Measurements from ENCODE around the gene PCNX3.

The PCNX3 gene

GRCh38 chr11:65571420-65571819, 44.2 kb upstream of the PCNX3 start:
- H3K4me1 ChIP-seq (ENCODE audit: insufficient read depth, low read length) = peaks cover 73% of the 10 kb centered on the region

GRCh38 chr11:65571940-65572339, 43.6 kb upstream of the PCNX3 start:
- TF ChIP-seq CTCF (IDR thresholded peaks at IDR 0.05; ENCODE audit: borderline replicate concordance, extremely low read depth, low read length, poor library complexity, severe bottlenecking) (peak; percentile 45), EZH2 (IDR thresholded peaks at IDR 0.05; ENCODE audit: borderline replicate concordance, low read depth, low read length, severe bottlenecking) (no peak)

More at GRCh38 chr11:65571420-65571819, 44.2 kb upstream of the PCNX3 start:
- Histone ChIP-seq H3K9ac (ENCODE audit: low read depth, low read length) (peak overlapping the region; percentile 92), H3K4me2 (ENCODE audit: insufficient read depth, low read length) (peak overlapping the region; percentile 98), H4K20me1 (ENCODE audit: insufficient read depth, low read length) (peaks cover 39% of the 10 kb centered on the region), H2AFZ (ENCODE audit: low read depth, low read length) (no peak overlapping the region), H3K27me3 (ENCODE audit: insufficient read depth, low read length, poor library complexity) (no peaks in the 10 kb centered on the region), H3K9me3 (ENCODE audit: insufficient read depth, low read length, severe bottlenecking) (no peaks in the 10 kb centered on the region), H3K79me2 (ENCODE audit: insufficient read depth, low read length) (peaks cover 69% of the 10 kb centered on the region), H3K27ac (ENCODE audit: low read length) (peak overlapping the region; percentile 77), H3K4me3 (ENCODE audit: low read depth in 1 of 2, low read length in 2 of 2) (peak overlapping the region; percentile 84; a peak in 3 of 4 replicates), H3K36me3 (ENCODE audit: insufficient read depth, low read length) (peaks cover 27% of the 10 kb centered on the region)
- no peak for TF ChIP-seq EZH2 (IDR thresholded peaks at IDR 0.05; ENCODE audit: borderline replicate concordance, low read depth, low read length, severe bottlenecking)
- TF ChIP-seq CTCF (IDR thresholded peaks at IDR 0.05; ENCODE audit: borderline replicate concordance, extremely low read depth, low read length, poor library complexity, severe bottlenecking) = no peak
- ATAC-seq (ENCODE audit: insufficient read depth, low read depth) (no peak), DNase-seq (no peak)

GRCh38 chr11:65572356-65573051, 43.1 kb upstream of the PCNX3 start, which contains the start of gene FAM89B:
Gene FAM89B, plus strand, starts transcription at chr11:65572538. Its CDS starts 132 bp downstream, at chr11:65572670.
- H3K9ac ChIP-seq (ENCODE audit: low read depth, low read length) = peak within 1 kb of the TSS; percentile 92
- peaks cover 39% of the 10 kb centered on the region for H4K20me1 ChIP-seq (ENCODE audit: insufficient read depth, low read length)
- TF ChIP-seq EZH2 (IDR thresholded peaks at IDR 0.05; ENCODE audit: borderline replicate concordance, low read depth, low read length, severe bottlenecking) = no peak
- peak within 1 kb of the TSS; percentile 84; a peak in 3 of 4 replicates for H3K4me3 ChIP-seq (ENCODE audit: low read depth in 1 of 2, low read length in 2 of 2)
- 0 out of 2 replicates have a peak within 1 kb of the TSS, but pooled peaks have one; percentile 27 for H2AFZ ChIP-seq (ENCODE audit: low read depth, low read length)
- peak; percentile 94 for DNase-seq
- peak within 1 kb of the TSS; percentile 98 for H3K4me2 ChIP-seq (ENCODE audit: insufficient read depth, low read length)
- H3K4me1 ChIP-seq (ENCODE audit: insufficient read depth, low read length) = peaks cover 79% of the 10 kb centered on the region
- ATAC-seq (ENCODE audit: insufficient read depth, low read depth) = peak; percentile 31
- peak within 1 kb of the TSS; percentile 65 for H3K27ac ChIP-seq (ENCODE audit: low read length)
- H3K79me2 ChIP-seq (ENCODE audit: insufficient read depth, low read length) = peaks cover 75% of the 10 kb centered on the region
- H3K36me3 ChIP-seq (ENCODE audit: insufficient read depth, low read length) = peaks cover 22% of the 10 kb centered on the region
- no peaks in the 10 kb centered on the region for H3K9me3 ChIP-seq (ENCODE audit: insufficient read depth, low read length, severe bottlenecking)
- no peaks in the 10 kb centered on the region for H3K27me3 ChIP-seq (ENCODE audit: insufficient read depth, low read length, poor library complexity)

More at GRCh38 chr11:65571940-65572339, 43.6 kb upstream of the PCNX3 start:
- Histone ChIP-seq H3K4me2 (ENCODE audit: insufficient read depth, low read length) (peak overlapping the region; percentile 98), H2AFZ (ENCODE audit: low read depth, low read length) (no peak overlapping the region), H3K9ac (ENCODE audit: low read depth, low read length) (peak overlapping the region; percentile 92), H3K4me3 (ENCODE audit: low read depth in 1 of 2, low read length in 2 of 2) (peak overlapping the region in 1 of 2 experiments; percentile 84; a peak in 3 of 4 replicates), H3K27me3 (ENCODE audit: insufficient read depth, low read length, poor library complexity) (no peaks in the 10 kb centered on the region), H3K36me3 (ENCODE audit: insufficient read depth, low read length) (peaks cover 22% of the 10 kb centered on the region), H3K27ac (ENCODE audit: low read length) (peak overlapping the region; percentile 53), H4K20me1 (ENCODE audit: insufficient read depth, low read length) (peaks cover 39% of the 10 kb centered on the region), H3K79me2 (ENCODE audit: insufficient read depth, low read length) (peaks cover 70% of the 10 kb centered on the region), H3K9me3 (ENCODE audit: insufficient read depth, low read length, severe bottlenecking) (no peaks in the 10 kb centered on the region), H3K4me1 (ENCODE audit: insufficient read depth, low read length) (peaks cover 73% of the 10 kb centered on the region)
- no peak for DNase-seq
- ATAC-seq (ENCODE audit: insufficient read depth, low read depth) = no peak
